CD14-positive monocyte (primary cell): Measurements from ENCODE around the gene LPCAT1. TPM values are rescaled to one million over a fixed set of nuclear protein-coding genes. Genes with fewer than 3 reads are reported as not detected.

ENCODE experiments used
- DNase-seq, 3 donors: peaks; one replicate each; pipeline ENCODE4 v3.0.0-alpha.2; 2011 to 2022
- H2AFZ ChIP-seq: 2 replicates; pipeline ENCODE4 v1.6.0; 2012; ENCODE audit warnings: mild to moderate bottlenecking, low read depth, low read length, inconsistent platforms; ENCODE audit not compliant: insufficient read depth, poor library complexity, severe bottlenecking
- H3K27ac ChIP-seq, 2 donors: 1 replicate in 1 of 2; 2 replicates in 1 of 2; pipeline ENCODE4 v1.5.1; 2012 to 2013; ENCODE audit warnings: low read length in 2 of 2, control low read depth in 1 of 2, inconsistent platforms in 1 of 2, low read depth in 1 of 2, mild to moderate bottlenecking in 1 of 2
- H3K27me3 ChIP-seq, 2 donors: one replicate each; pipeline versions ENCODE4 v1.6.0 to v1.6.1; 2011 to 2013; ENCODE audit warnings: low read length in 2 of 2; ENCODE audit not compliant: control insufficient read depth in 2 of 2, insufficient read depth in 2 of 2
- H3K36me3 ChIP-seq, 2 donors: replicated peaks in 1 of 2; 1 replicate in 1 of 2; 2 replicates in 1 of 2; pipeline versions ENCODE4 v1.5.1 to v1.6.1; 2012 to 2013; ENCODE audit warnings: low read length in 2 of 2, control low read depth in 1 of 2, inconsistent platforms in 1 of 2, mild to moderate bottlenecking in 1 of 2; ENCODE audit not compliant: insufficient read depth in 2 of 2, control insufficient read depth in 1 of 2
- H3K4me1 ChIP-seq, 2 donors: 1 replicate in 1 of 2; 2 replicates in 1 of 2; pipeline versions ENCODE4 v1.5.1 to v1.6.1; 2012 to 2013; ENCODE audit warnings: low read length in 2 of 2, control low read depth in 1 of 2, inconsistent platforms in 1 of 2, mild to moderate bottlenecking in 1 of 2, moderate library complexity in 1 of 2; ENCODE audit not compliant: insufficient read depth in 2 of 2, control insufficient read depth in 1 of 2
- H3K4me2 ChIP-seq: replicated peaks from 2 replicates; pipeline ENCODE3; 2012; ENCODE audit warnings: low read length, moderate library complexity, mild to moderate bottlenecking; ENCODE audit not compliant: poor library complexity, severe bottlenecking; ENCODE audit errors: extremely low read depth
- H3K4me3 ChIP-seq, 3 experiments: fragments of 200-600 bp in 1 of 3; sonication (generic) in 1 of 3; replicated peaks in 1 of 3; 1 replicate in 2 of 3; 2 replicates in 1 of 3; pipeline ENCODE4 v1.5.1; 2011 to 2013; ENCODE audit warnings: low read length in 3 of 3, mild to moderate bottlenecking in 3 of 3, control low read depth in 2 of 3, low read depth in 2 of 3, inconsistent platforms in 1 of 3, moderate library complexity in 1 of 3
- H3K79me2 ChIP-seq: 2 replicates; pipeline ENCODE4 v1.6.0; 2012; ENCODE audit warnings: mild to moderate bottlenecking, control low read depth, inconsistent platforms, low read length, moderate library complexity; ENCODE audit not compliant: insufficient read depth
- H3K9ac ChIP-seq: 2 replicates; pipeline ENCODE4 v1.6.0; 2017; ENCODE audit warnings: low read length, mild to moderate bottlenecking; ENCODE audit not compliant: insufficient read depth, poor library complexity, severe bottlenecking
- H3K9me3 ChIP-seq, 2 donors: replicated peaks in 1 of 2; 1 replicate in 1 of 2; 2 replicates in 1 of 2; pipeline versions ENCODE4 v1.5.1 to v1.6.1; 2012 to 2013; ENCODE audit warnings: low read length in 2 of 2, control low read depth in 1 of 2; ENCODE audit not compliant: control insufficient read depth in 1 of 2, insufficient read depth in 1 of 2
- H4K20me1 ChIP-seq: 2 replicates; pipeline ENCODE4 v1.6.0; 2012; ENCODE audit warnings: mild to moderate bottlenecking, low read length, control low read depth, moderate library complexity; ENCODE audit not compliant: insufficient read depth
- H3K27ac Mint-ChIP-seq, 7 donors: one replicate each; pipeline ENCODE4 v1.8.0; 2020; ENCODE audit warnings: mild to moderate bottlenecking in 7 of 7, mixed read lengths in 7 of 7, moderate library complexity in 6 of 7, inconsistent platforms in 2 of 7
- H3K27me3 Mint-ChIP-seq, 3 donors: one replicate each; pipeline ENCODE4 v1.8.0; 2021 to 2022; ENCODE audit warnings: low read depth in 3 of 3, mild to moderate bottlenecking in 3 of 3, mixed read lengths in 3 of 3, moderate library complexity in 3 of 3, inconsistent platforms in 1 of 3
- H3K36me3 Mint-ChIP-seq, 2 donors: one replicate each; pipeline ENCODE4 v1.8.0; 2020; ENCODE audit warnings: mixed read lengths in 2 of 2, inconsistent platforms in 1 of 2, mild to moderate bottlenecking in 1 of 2
- H3K4me1 Mint-ChIP-seq: one replicate; pipeline ENCODE4 v1.8.0; 2020; ENCODE audit warnings: mild to moderate bottlenecking, mixed read lengths
- H3K4me3 Mint-ChIP-seq, 2 donors: one replicate each; pipeline ENCODE4 v1.8.0; 2020; ENCODE audit warnings: mild to moderate bottlenecking in 2 of 2, mixed read lengths in 2 of 2, moderate library complexity in 1 of 2
- H3K9me3 Mint-ChIP-seq, 7 donors: one replicate each; pipeline ENCODE4 v1.8.0; 2020 to 2022; ENCODE audit warnings: mixed read lengths in 7 of 7, mild to moderate bottlenecking in 6 of 7, moderate library complexity in 6 of 7, inconsistent platforms in 2 of 7
- WGBS: methylation state at CpG from one replicate; pipeline ENCODE4 v1.1.5; 2013; ENCODE audit warnings: missing lambda C conversion rate; ENCODE audit not compliant: insufficient coverage; 5-methylcytosine and 5-hydroxymethylcytosine counted together
- intact Hi-C, 2 donors: fragments of 100-400 bp; cut with micrococcal nuclease; formaldehyde crosslinking; loops; one replicate each; pipeline versions ENCODE4 v1.15.0 to v1.15.1; 2023
- polyA plus RNA-seq, 3 donors: library from polyadenylated mRNA; depleted of rRNA in 1 of 3; unstranded in 2 of 3; stranded (reverse) in 1 of 3; fragments of 300-500 nt in 2 of 3; fragments of >200 nt in 1 of 3; fragmentation: Illumina TruSeq in 2 of 3; gene quantifications; 1 replicate in 2 of 3; 2 replicates in 1 of 3; pipeline ENCODE4 v1.2.3, GENCODE V29; 2012 to 2021
- TF ChIP-seq, protein P1 (sequence below): fragments of 200-600 bp; IDR thresholded peaks from one replicate; pipeline ENCODE4 v1.8.0; 2022; ENCODE audit warnings: antibody characterized with exemption, mild to moderate bottlenecking

The LPCAT1 gene
- polyA plus RNA-seq, 3 donors: 34.1 to 53.9 (median 34.8) TPM

DNA sequence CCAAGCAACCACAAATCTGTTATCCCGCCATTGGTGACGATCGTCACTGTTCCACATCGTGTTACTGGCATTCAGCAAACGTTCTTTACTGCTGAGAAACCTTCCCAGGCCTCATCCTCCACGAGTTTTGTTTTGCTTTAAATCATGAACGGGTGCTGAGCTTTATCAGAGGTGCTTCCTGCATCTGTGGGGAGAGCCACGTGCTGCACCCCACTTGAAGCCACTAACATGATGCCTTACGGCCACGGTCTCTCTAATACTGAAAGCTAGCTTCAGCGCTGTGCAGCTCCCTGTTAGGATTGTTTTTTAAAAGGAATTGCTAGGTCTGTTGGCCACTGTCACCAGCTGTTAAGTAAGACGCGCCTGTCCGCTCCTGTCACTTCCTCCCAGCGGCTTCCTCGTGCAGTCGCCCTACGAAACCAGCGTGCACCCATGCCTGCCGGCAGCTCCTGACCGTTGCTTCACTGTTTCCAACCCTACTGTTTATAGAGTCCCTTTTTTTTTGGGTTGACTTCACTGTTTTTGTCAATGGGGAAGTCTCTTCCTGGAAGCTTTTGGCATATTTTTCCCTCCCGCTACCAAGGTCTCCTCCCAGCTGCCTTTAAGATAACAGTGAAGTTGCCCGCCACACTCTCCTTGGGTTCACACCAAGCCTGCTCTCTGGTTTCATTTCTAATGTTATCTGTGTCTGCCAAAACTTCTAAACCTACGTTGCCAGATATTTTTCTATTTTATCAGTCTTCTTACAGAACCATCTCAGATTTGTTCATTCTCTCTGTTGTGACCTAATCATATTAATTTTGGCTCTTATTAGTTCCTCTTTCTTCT, 20.3 kb downstream of the LPCAT1 start:
- H3K36me3 ChIP-seq: peaks cover 6 to 26% of the 10 kb centered on the region in 2 donors
- H3K4me3 Mint-ChIP-seq: peak overlapping the region; percentile 70 to 88
- peak overlapping the region; percentile 70 for H3K9ac ChIP-seq
- peaks cover 89% of the 10 kb centered on the region for H3K79me2 ChIP-seq
- peaks cover 25% of the 10 kb centered on the region for H4K20me1 ChIP-seq
- peak; percentile 92 to 94 (median 94) for DNase-seq
- peak overlapping the region; percentile 94 to 96 for H3K27ac ChIP-seq
- H3K4me1 Mint-ChIP-seq: peaks cover 89% of the 10 kb centered on the region
- 19% methylated on average over 11 of the region's 24 CpGs for WGBS
- no peaks in the 10 kb centered on the region for H3K9me3 ChIP-seq
- H3K36me3 Mint-ChIP-seq: peaks cover 42 to 49% of the 10 kb centered on the region in 2 donors
- TF ChIP-seq, protein P1, sequence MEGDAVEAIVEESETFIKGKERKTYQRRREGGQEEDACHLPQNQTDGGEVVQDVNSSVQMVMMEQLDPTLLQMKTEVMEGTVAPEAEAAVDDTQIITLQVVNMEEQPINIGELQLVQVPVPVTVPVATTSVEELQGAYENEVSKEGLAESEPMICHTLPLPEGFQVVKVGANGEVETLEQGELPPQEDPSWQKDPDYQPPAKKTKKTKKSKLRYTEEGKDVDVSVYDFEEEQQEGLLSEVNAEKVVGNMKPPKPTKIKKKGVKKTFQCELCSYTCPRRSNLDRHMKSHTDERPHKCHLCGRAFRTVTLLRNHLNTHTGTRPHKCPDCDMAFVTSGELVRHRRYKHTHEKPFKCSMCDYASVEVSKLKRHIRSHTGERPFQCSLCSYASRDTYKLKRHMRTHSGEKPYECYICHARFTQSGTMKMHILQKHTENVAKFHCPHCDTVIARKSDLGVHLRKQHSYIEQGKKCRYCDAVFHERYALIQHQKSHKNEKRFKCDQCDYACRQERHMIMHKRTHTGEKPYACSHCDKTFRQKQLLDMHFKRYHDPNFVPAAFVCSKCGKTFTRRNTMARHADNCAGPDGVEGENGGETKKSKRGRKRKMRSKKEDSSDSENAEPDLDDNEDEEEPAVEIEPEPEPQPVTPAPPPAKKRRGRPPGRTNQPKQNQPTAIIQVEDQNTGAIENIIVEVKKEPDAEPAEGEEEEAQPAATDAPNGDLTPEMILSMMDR: no peak
- H3K4me2 ChIP-seq: peak overlapping the region; percentile 52
- peak overlapping the region in 2 of 3 experiments; percentile 2 to 46 for H3K4me3 ChIP-seq
- peaks cover 84 to 96% of the 10 kb centered on the region in 2 donors for H3K4me1 ChIP-seq
- H3K27me3 Mint-ChIP-seq: peaks cover 0 to 5% (median 0%) of the 10 kb centered on the region in 3 donors
- H2AFZ ChIP-seq: no peak overlapping the region
- H3K9me3 Mint-ChIP-seq: peaks cover 0 to 2% (median 0%) of the 10 kb centered on the region in 7 donors
- H3K27me3 ChIP-seq: no peaks in the 10 kb centered on the region
- intact Hi-C loops: loop anchor here (2.0 kb wide), 2 partner anchors 13 to 25 kb away; no protein-coding TSS in a partner anchor
- H3K27ac Mint-ChIP-seq: peak overlapping the region; percentile 99 to 100 (median 100)

DNA sequence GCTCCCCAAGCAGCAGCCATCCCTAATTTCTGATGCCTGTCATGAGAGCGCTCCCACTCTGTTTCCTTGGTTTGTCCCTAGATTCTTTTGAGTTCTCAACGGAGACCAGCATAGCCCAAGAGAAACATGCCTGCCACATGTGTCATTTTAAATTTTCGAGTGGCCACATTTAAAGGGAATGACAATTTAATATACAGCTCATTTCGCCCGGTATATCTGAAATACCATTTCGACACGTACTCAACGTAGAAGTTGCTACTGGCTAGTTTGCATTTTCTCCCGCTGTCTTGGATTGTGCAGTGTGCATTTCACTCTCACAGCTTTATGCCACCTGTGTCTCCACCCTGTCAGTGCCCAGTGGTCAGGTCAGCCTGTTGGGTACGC, 21.0 kb downstream of the LPCAT1 start:
- Mint-ChIP-seq H3K4me1 (peaks cover 89% of the 10 kb centered on the region), H3K9me3 (peaks cover 0 to 1% (median 0%) of the 10 kb centered on the region in 7 donors), H3K36me3 (peaks cover 40 to 42% of the 10 kb centered on the region in 2 donors), H3K27ac (peak overlapping the region; percentile 99 to 100 (median 100)), H3K27me3 (peaks cover 0 to 7% (median 0%) of the 10 kb centered on the region in 3 donors), H3K4me3 (peak overlapping the region; percentile 70 to 88)
- intact Hi-C loops: loop anchor here (2.0 kb wide), 2 partner anchors 14 to 24 kb away; no protein-coding TSS in a partner anchor
- 80% methylated on average over 10 of the region's 10 CpGs for WGBS
- Histone ChIP-seq H3K27me3 (no peaks in the 10 kb centered on the region), H3K27ac (peak overlapping the region; percentile 94 to 96), H2AFZ (no peak overlapping the region), H3K9ac (peak overlapping the region; percentile 70), H3K79me2 (peaks cover 83% of the 10 kb centered on the region), H3K36me3 (peaks cover 6 to 19% of the 10 kb centered on the region in 2 donors), H3K9me3 (no peaks in the 10 kb centered on the region), H3K4me3 (peak overlapping the region in 1 of 3 experiments; percentile 46), H4K20me1 (peaks cover 21% of the 10 kb centered on the region), H3K4me1 (peaks cover 90 to 99% of the 10 kb centered on the region in 2 donors), H3K4me2 (peak overlapping the region; percentile 52)
- no peak for DNase-seq
- TF ChIP-seq, protein P1: no peak
